Right cardiac atrium (tissue), 5 donors: ENCODE results near the gene TRA2B. TPM values are rescaled to one million over a fixed set of nuclear protein-coding genes. Genes with fewer than 3 reads are reported as not detected.
A peak's percentile ranks its signal among the peaks of the same experiment; 100 is the strongest.

Experiments used
- ATAC-seq, 2 donors: fragments of 200-7000 bp; cut with Tn5 transposase; one replicate each; pipeline versions ENCODE4 v1.8.0 to v1.9.1; 2020; ENCODE audit warnings: moderate library complexity in 2 of 2, mild to moderate bottlenecking in 1 of 2
- DNase-seq, 3 donors: peaks; one replicate each; pipeline ENCODE4 v3.0.0-alpha.2; 2020
- H3K27ac ChIP-seq: one replicate; pipeline ENCODE4 v1.5.1; 2013; ENCODE audit warnings: mild to moderate bottlenecking, low read length, control low read depth, moderate library complexity
- H3K27me3 ChIP-seq: one replicate; pipeline ENCODE4 v1.6.1; 2013; ENCODE audit not compliant: control insufficient read depth, insufficient read depth
- H3K4me1 ChIP-seq: one replicate; pipeline ENCODE4 v1.6.1; 2013; ENCODE audit warnings: low read length; ENCODE audit not compliant: control insufficient read depth, insufficient read depth
- H3K4me3 ChIP-seq: one replicate; pipeline ENCODE4 v1.5.1; 2013; ENCODE audit warnings: low read length, control low read depth
- H3K9me3 ChIP-seq: one replicate; pipeline ENCODE4 v1.6.1; 2013; ENCODE audit warnings: low read length; ENCODE audit not compliant: control insufficient read depth
- WGBS: extraction: QIAGEN DNeasy Blood & Tissue Kit; methylation state at CpG from one replicate; pipeline ENCODE4 v1.1.7; 2013; 5-methylcytosine and 5-hydroxymethylcytosine counted together
- intact Hi-C, 4 donors: fragments of 100-400 bp; cut with DNase I; formaldehyde crosslinking; loops; one replicate each; pipeline versions ENCODE4 v1.11.0 to v1.14.0; 2022 to 2023
- polyA plus RNA-seq: library from polyadenylated mRNA; stranded (reverse); fragments of 200-250 nt; gene quantifications from one replicate; pipeline ENCODE4 v1.2.3, GENCODE V29; 2013
- total RNA-seq, 4 donors: library from RNA; stranded (reverse); fragmentation: NEBNext Ultra II Directional; extraction: Animal tissue kit (Norgen Biotek cat#: 25700); gene quantifications; one replicate each; pipeline ENCODE4 v1.2.1, GENCODE V29; 2021
- donor health status: healthy with polysubstance abuse.
- donor health status: DM: no; HTN: yes; CAD: no.
- donor health status: DM: no; HTN: no; CAD: no.
- donor health status: DM: no; HTN: yes; CAD: no; lungs with severe emphysema.
- donor health status: DM: yes; HTN: yes; CAD: no.

The TRA2B gene
- total and polyA plus RNA-seq, 5 donors = 45.8 to 79.7 (median 53.2) TPM

GRCh38 chr3:185956244-185956643 lies 18.4 kb upstream of the TRA2B start:
- Histone ChIP-seq H3K4me1 (no peaks in the 10 kb centered on the region), H3K27me3 (no peaks in the 10 kb centered on the region), H3K9me3 (no peaks in the 10 kb centered on the region), H3K27ac (no peak overlapping the region), H3K4me3 (no peak overlapping the region)
- 84% methylated on average over 3 of the region's 3 CpGs for WGBS
- DNase-seq (no peak), ATAC-seq (no peak)
- intact Hi-C loops = no loop called here

DNA sequence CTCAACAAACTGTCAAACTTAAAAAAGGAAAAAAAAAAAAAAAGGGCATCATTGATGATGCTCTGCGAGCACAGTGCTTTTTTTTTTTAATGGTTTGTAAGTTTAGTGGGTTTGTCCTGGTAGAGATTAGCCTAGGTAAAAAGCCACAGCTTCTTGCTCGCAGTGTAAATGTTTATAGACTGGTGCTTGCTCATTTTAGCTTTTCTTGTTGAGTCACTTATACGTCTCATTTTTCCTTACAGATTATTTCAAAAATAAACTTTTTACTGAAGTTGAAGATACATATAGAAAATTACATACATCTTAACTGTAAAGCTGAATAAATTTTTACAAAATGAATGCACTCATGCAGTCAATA lies 16.5 kb upstream of the TRA2B start:
- intact Hi-C loops = no loop called here
- no peaks in the 10 kb centered on the region for H3K4me1 ChIP-seq
- H3K27ac ChIP-seq = no peak overlapping the region
- H3K9me3 ChIP-seq = no peaks in the 10 kb centered on the region
- DNase-seq (no peak), ATAC-seq (no peak)
- H3K27me3 ChIP-seq = no peaks in the 10 kb centered on the region
- 83% methylated on average over 3 of the region's 3 CpGs for WGBS
- no peak overlapping the region for H3K4me3 ChIP-seq

DNA sequence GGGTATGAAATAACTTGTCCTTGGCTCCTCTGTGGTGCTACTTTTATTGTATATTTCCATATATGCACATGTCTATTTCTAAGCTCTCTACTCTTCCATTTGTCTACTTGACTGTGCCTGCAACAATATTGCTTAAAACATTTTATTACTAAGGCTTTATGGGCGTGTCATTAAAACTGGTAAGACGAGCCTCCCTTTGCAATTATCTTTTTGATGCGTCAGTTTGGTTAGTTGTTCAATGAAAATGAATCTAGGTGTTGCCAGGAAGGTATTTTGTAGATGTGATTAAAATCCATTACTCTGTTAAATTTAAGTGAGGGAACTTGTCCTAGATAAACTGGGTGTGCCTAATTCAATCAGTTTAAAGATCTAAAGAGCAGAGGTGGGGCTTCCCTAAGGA lies 12.9 kb upstream of the TRA2B start:
- ATAC-seq (no peak), DNase-seq (no peak)
- no peak overlapping the region for H3K4me3 ChIP-seq
- intact Hi-C loops = no loop called here
- 81% methylated on average over 3 of the region's 3 CpGs for WGBS
- H3K4me1 ChIP-seq = no peaks in the 10 kb centered on the region
- no peak overlapping the region for H3K27ac ChIP-seq
- no peaks in the 10 kb centered on the region for H3K27me3 ChIP-seq
- no peaks in the 10 kb centered on the region for H3K9me3 ChIP-seq

- Histone ChIP-seq H3K27ac (no peak overlapping the region), H3K4me1 (no peaks in the 10 kb centered on the region), H3K4me3 (no peak overlapping the region), H3K27me3 (no peaks in the 10 kb centered on the region), H3K9me3 (no peaks in the 10 kb centered on the region)
- ATAC-seq = no peak
- intact Hi-C loops = no loop called here
- no peak for DNase-seq
- 91% methylated on average over 6 of the region's 6 CpGs for WGBS
Measured at GRCh38 chr3:185949515-185949914, 11.7 kb upstream of the TRA2B start.

GRCh38 chr3:185948292-185948691 lies 10.5 kb upstream of the TRA2B start:
- Histone ChIP-seq H3K27me3 (no peaks in the 10 kb centered on the region), H3K9me3 (no peaks in the 10 kb centered on the region), H3K27ac (no peak overlapping the region), H3K4me1 (no peaks in the 10 kb centered on the region), H3K4me3 (no peak overlapping the region)
- 80% methylated on average over 3 of the region's 3 CpGs for WGBS
- intact Hi-C loops = no loop called here
- ATAC-seq (no peak), DNase-seq (no peak)

GRCh38 chr3:185943760-185944106 lies 5.9 kb upstream of the TRA2B start:
- H3K27me3 ChIP-seq = no peaks in the 10 kb centered on the region
- H3K4me1 ChIP-seq = no peaks in the 10 kb centered on the region
- WGBS = 33% methylated on average over 3 of the region's 3 CpGs
- H3K27ac ChIP-seq = no peak overlapping the region
- ATAC-seq (peak in 1 of 2 donors; percentile 21), DNase-seq (no peak)
- no peak overlapping the region for H3K4me3 ChIP-seq
- intact Hi-C loops = no loop called here
- no peaks in the 10 kb centered on the region for H3K9me3 ChIP-seq

GRCh38 chr3:185942907-185943759 lies 5.3 kb upstream of the TRA2B start:
- intact Hi-C loops = no loop called here
- H3K27ac ChIP-seq = peak overlapping the region; percentile 15
- H3K4me3 ChIP-seq = no peak overlapping the region
- H3K27me3 ChIP-seq = no peaks in the 10 kb centered on the region
- DNase-seq (peak; percentile 78 to 91 (median 87)), ATAC-seq (peak; percentile 85)
- 51% methylated on average over 7 of the region's 7 CpGs for WGBS
- H3K4me1 ChIP-seq = no peaks in the 10 kb centered on the region
- no peaks in the 10 kb centered on the region for H3K9me3 ChIP-seq

DNA sequence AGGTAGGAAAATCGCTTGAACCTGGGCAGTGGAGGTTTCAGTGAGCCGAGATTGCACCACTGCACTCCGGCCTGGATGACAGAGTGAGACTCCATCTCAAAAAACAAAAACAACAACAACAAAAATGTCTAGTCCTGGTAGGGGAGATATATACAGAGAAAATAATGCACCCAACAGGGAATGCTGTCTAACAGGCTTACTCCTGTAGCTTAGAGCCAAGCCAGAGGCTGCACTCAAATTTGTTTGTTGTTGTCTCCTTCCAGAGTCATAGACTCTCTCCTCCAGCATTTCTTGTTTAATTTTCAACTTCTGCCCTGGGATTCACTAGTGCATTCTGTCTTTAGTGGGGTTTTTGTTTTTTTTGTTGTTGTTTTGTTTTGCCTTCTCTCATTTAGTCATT lies 4.6 kb upstream of the TRA2B start:
- WGBS = 93% methylated on average over 3 of the region's 3 CpGs
- intact Hi-C loops = no loop called here
- Histone ChIP-seq H3K27ac (no peak overlapping the region), H3K9me3 (no peaks in the 10 kb centered on the region), H3K4me1 (no peaks in the 10 kb centered on the region), H3K27me3 (no peaks in the 10 kb centered on the region), H3K4me3 (no peak overlapping the region)
- no peak for ATAC-seq
- no peak for DNase-seq

DNA sequence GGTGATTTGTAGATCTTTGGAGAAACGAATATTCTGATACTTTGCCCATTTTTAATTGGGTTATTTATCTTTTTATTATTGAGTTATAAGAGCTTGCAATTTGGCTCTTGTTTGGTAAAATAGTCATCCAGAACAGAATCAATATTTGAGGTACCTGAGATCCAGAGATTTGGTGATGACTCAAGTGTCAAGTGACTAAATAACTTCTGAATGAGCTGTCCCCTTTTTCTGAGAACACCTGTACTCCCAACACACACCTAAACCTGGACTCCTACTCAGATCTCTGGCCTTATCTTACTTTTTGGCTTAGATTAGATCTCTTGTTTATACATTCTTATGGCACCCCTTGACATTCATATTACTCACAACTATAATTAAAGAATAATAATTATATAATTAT lies 3.1 kb upstream of the TRA2B start:
- DNase-seq (no peak), ATAC-seq (no peak)
- Histone ChIP-seq H3K4me1 (no peaks in the 10 kb centered on the region), H3K27ac (no peak overlapping the region), H3K9me3 (no peaks in the 10 kb centered on the region), H3K4me3 (no peak overlapping the region), H3K27me3 (no peaks in the 10 kb centered on the region)
- WGBS = 76% methylated on average over 1 of the region's 1 CpG
- intact Hi-C loops = no loop called here

DNA sequence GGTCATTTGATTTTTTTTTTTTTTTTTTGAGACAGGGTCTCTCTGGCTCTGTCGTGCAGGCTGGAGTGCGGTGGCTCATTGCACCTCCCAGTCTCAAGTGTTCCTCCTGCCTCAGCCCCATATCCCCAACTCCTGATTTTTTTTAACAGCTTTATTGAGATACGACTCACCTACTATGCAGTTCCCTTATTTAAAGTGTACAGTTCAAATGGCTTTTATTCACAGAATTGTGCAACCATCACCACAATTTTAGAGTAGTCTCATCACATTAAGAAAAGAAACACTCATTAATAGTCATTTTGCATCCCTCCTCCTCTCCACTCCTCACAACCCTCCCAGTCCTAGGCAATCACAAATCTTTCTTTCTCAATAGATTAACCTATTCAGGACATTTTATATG lies 1.9 kb upstream of the TRA2B start:
- Histone ChIP-seq H3K4me1 (no peaks in the 10 kb centered on the region), H3K27ac (no peak overlapping the region), H3K27me3 (no peaks in the 10 kb centered on the region), H3K9me3 (no peaks in the 10 kb centered on the region), H3K4me3 (no peak overlapping the region)
- DNase-seq (no peak), ATAC-seq (no peak)
- 80% methylated on average over 3 of the region's 3 CpGs for WGBS
- intact Hi-C loops = no loop called here

- H3K4me3 ChIP-seq = peak overlapping the region; percentile 77
- no peaks in the 10 kb centered on the region for H3K9me3 ChIP-seq
- H3K27me3 ChIP-seq = no peaks in the 10 kb centered on the region
- ATAC-seq (peak; percentile 88 to 89), DNase-seq (peak; percentile 90 to 96 (median 96))
- H3K27ac ChIP-seq = peak overlapping the region; percentile 95
- H3K4me1 ChIP-seq = no peaks in the 10 kb centered on the region
- intact Hi-C loops = no loop called here
- WGBS = under 1% methylated on average over 56 of the region's 56 CpGs
Measured at GRCh38 chr3:185936814-185937688, 763 bp downstream of the TRA2B start.
